Measurements from ENCODE around the gene SERPIND1.

The SERPIND1 gene

GRCh38 chr22:20776624-20777405, 2.9 kb downstream of the SERPIND1 start:
- DNase-seq = no peak

- peak; percentile 42 for DNase-seq
These were observed 3.7 kb downstream of the SERPIND1 start for GRCh38 chr22:20777420-20778177.

- DNase-seq = no peak
These were observed 5.3 kb downstream of the SERPIND1 start for GRCh38 chr22:20779014-20779817.

- no peak for DNase-seq
These were observed 5.9 kb downstream of the SERPIND1 start for GRCh38 chr22:20779818-20780158.

GRCh38 chr22:20781272-20781990, 7.5 kb downstream of the SERPIND1 start:
- DNase-seq = peak; percentile 77

- DNase-seq = no peak
These were observed 8.2 kb downstream of the SERPIND1 start for GRCh38 chr22:20782083-20782482.

GRCh38 chr22:20782596-20783299, 8.8 kb downstream of the SERPIND1 start:
- no peak for DNase-seq

GRCh38 chr22:20783300-20783673, 9.4 kb downstream of the SERPIND1 start:
- no peak for DNase-seq

GRCh38 chr22:20783844-20784723, 10.2 kb downstream of the SERPIND1 start:
- DNase-seq = peak; percentile 61

GRCh38 chr22:20785415-20785814, 11.5 kb downstream of the SERPIND1 start:
- no peak for DNase-seq

- no peak for DNase-seq
These were observed 12.1 kb downstream of the SERPIND1 start for GRCh38 chr22:20786048-20786447.

- DNase-seq = no peak
These were observed 12.6 kb downstream of the SERPIND1 start for GRCh38 chr22:20786536-20786979.

- DNase-seq = no peak
These were observed 13.3 kb downstream of the SERPIND1 start for GRCh38 chr22:20787223-20787622.

GRCh38 chr22:20787746-20788626, 14.1 kb downstream of the SERPIND1 start:
- no peak for DNase-seq

- DNase-seq = no peak
These were observed 14.9 kb downstream of the SERPIND1 start for GRCh38 chr22:20788627-20789344.

GRCh38 chr22:20792221-20792965, 18.5 kb downstream of the SERPIND1 start:
- DNase-seq = no peak

GRCh38 chr22:20792966-20793728, 19.2 kb downstream of the SERPIND1 start:
- no peak for DNase-seq
